ENCODE results near the gene SH3BGRL.

The SH3BGRL gene

GRCh38 chrX:81201671-81202455, at the start of gene SH3BGRL, which contains the start of gene HMGN5:
Gene SH3BGRL (plus strand): TSS chrX:81202102. CDS start chrX:81202201, 99 bp downstream.
Gene HMGN5 (minus strand): TSS chrX:81201913. CDS start chrX:81121549, 80,364 bp downstream.
- ChIA-PET POLR2A (interaction anchor here (0.8 kb wide), 1 partner anchor 394 kb away, joined by 3 read pairs; no protein-coding TSS in a partner anchor), CTCF (interaction anchor here (1.1 to 1.7 kb wide), 4 partner anchors 9 to 82 kb away, joined by 3 to 5 read pairs (median 4); no protein-coding TSS in a partner anchor)
- TF ChIP-seq CTCF (IDR thresholded peaks at IDR 0.05; ENCODE audit: control extremely low read depth, extremely low read depth, low read depth, missing control alignments) = no peak
- peak; percentile 50 for DNase-seq (ENCODE audit: extremely low spot score)

GRCh38 chrX:81168391-81168790, 33.5 kb upstream of the SH3BGRL start:
- POLR2A ChIA-PET = no interaction called here
- no peak for DNase-seq (ENCODE audit: extremely low spot score)
- TF ChIP-seq CTCF (IDR thresholded peaks at IDR 0.05; ENCODE audit: control extremely low read depth, extremely low read depth, low read depth, missing control alignments) = no peak
- CTCF ChIA-PET = no interaction called here

- DNase-seq (ENCODE audit: extremely low spot score) = no peak
- peak; percentile 31 for TF ChIP-seq CTCF (IDR thresholded peaks at IDR 0.05; ENCODE audit: control extremely low read depth, extremely low read depth, low read depth, missing control alignments)
- ChIA-PET POLR2A (no interaction called here), CTCF (interaction anchor here (1.3 kb wide), 1 partner anchor 204 kb away, joined by 6 read pairs; no protein-coding TSS in a partner anchor)
These were observed 27.6 kb upstream of the SH3BGRL start for GRCh38 chrX:81174286-81174685.

- POLR2A ChIA-PET = no interaction called here
These were observed 6.6 kb upstream of the SH3BGRL start for GRCh38 chrX:81195259-81195658.

GRCh38 chrX:81195712-81196111, 6.2 kb upstream of the SH3BGRL start:
- ChIA-PET CTCF (interaction anchor here (0.7 to 2.5 kb wide), 11 partner anchors 8 to 319 kb away, joined by 3 to 10 read pairs (median 4); no protein-coding TSS in a partner anchor), POLR2A (no interaction called here)
- DNase-seq (ENCODE audit: extremely low spot score) = no peak
- TF ChIP-seq CTCF (IDR thresholded peaks at IDR 0.05; ENCODE audit: control extremely low read depth, extremely low read depth, low read depth, missing control alignments) = peak; percentile 50

More at GRCh38 chrX:81195259-81195658, 6.6 kb upstream of the SH3BGRL start:
- CTCF ChIA-PET = interaction anchor here (0.7 to 2.5 kb wide), 10 partner anchors 8 to 318 kb away, joined by 3 to 10 read pairs (median 4); no protein-coding TSS in a partner anchor
- no peak for DNase-seq (ENCODE audit: extremely low spot score)
- no peak for TF ChIP-seq CTCF (IDR thresholded peaks at IDR 0.05; ENCODE audit: control extremely low read depth, extremely low read depth, low read depth, missing control alignments)

GRCh38 chrX:81201071-81201470, 831 bp upstream of the SH3BGRL start:
- ChIA-PET CTCF (interaction anchor here (1.7 kb wide), 1 partner anchor 10 kb away, joined by 5 read pairs; no protein-coding TSS in a partner anchor), POLR2A (interaction anchor here (0.8 kb wide), 1 partner anchor 393 kb away, joined by 3 read pairs; no protein-coding TSS in a partner anchor)
- DNase-seq (ENCODE audit: extremely low spot score) = no peak
- TF ChIP-seq CTCF (IDR thresholded peaks at IDR 0.05; ENCODE audit: control extremely low read depth, extremely low read depth, low read depth, missing control alignments) = no peak

Data from GM10248 (cell line).